H9 (cell line): ENCODE results near the gene AGBL3. TPM values are rescaled to one million over a fixed set of nuclear protein-coding genes. Genes with fewer than 3 reads are reported as not detected.

ENCODE experiments used
- DNase-seq: peaks from one replicate; pipeline ENCODE4 v3.0.0-alpha.2; 2017
- H2AFZ ChIP-seq: one replicate; pipeline ENCODE4 v1.6.1; 2013; ENCODE audit warnings: mild to moderate bottlenecking, low read length, control low read depth, moderate library complexity
- H2AK5ac ChIP-seq: 2 replicates; pipeline ENCODE4 v1.6.1; 2013; ENCODE audit warnings: low read length, control low read depth, mixed read lengths; ENCODE audit not compliant: insufficient read length
- H2BK120ac ChIP-seq: one replicate; pipeline ENCODE4 v1.6.1; 2013; ENCODE audit warnings: low read depth, mild to moderate bottlenecking, low read length, control low read depth, inconsistent platforms; ENCODE audit not compliant: poor library complexity, severe bottlenecking
- H2BK12ac ChIP-seq: 2 replicates; pipeline ENCODE4 v1.6.1; 2013; ENCODE audit warnings: low read length, control low read depth, mixed read lengths, low read depth; ENCODE audit not compliant: insufficient read length
- H2BK15ac ChIP-seq: 2 replicates; pipeline ENCODE4 v1.6.1; 2013; ENCODE audit warnings: low read depth, low read length, control low read depth
- H2BK20ac ChIP-seq: one replicate; pipeline ENCODE4 v1.6.1; 2013; ENCODE audit warnings: low read depth, mild to moderate bottlenecking, low read length, control low read depth, inconsistent platforms; ENCODE audit not compliant: poor library complexity, severe bottlenecking
- H2BK5ac ChIP-seq: 2 replicates; pipeline ENCODE4 v1.6.1; 2013; ENCODE audit warnings: low read length, control low read depth, mixed read lengths; ENCODE audit not compliant: insufficient read length
- H3K14ac ChIP-seq: 2 replicates; pipeline ENCODE4 v1.6.1; 2013; ENCODE audit warnings: low read length, control low read depth; ENCODE audit not compliant: insufficient read depth
- H3K18ac ChIP-seq: 2 replicates; pipeline ENCODE4 v1.6.1; 2013; ENCODE audit warnings: low read depth, mild to moderate bottlenecking, mixed read lengths, low read length, control low read depth; ENCODE audit not compliant: insufficient read length
- H3K23ac ChIP-seq: 2 replicates; pipeline ENCODE4 v1.6.1; 2013; ENCODE audit warnings: low read length, control low read depth, mixed read lengths, low read depth; ENCODE audit not compliant: insufficient read length
- H3K23me2 ChIP-seq: 2 replicates; pipeline ENCODE4 v1.6.1; 2013; ENCODE audit warnings: low read depth, mild to moderate bottlenecking, mixed read lengths, low read length, control low read depth; ENCODE audit not compliant: insufficient read length, poor library complexity, severe bottlenecking
- H3K27ac ChIP-seq: 2 replicates; pipeline ENCODE4 v1.5.1; 2013; ENCODE audit warnings: low read length, control low read depth, mixed read lengths, low read depth; ENCODE audit not compliant: insufficient read length
- H3K27me3 ChIP-seq: 2 replicates; pipeline ENCODE4 v1.6.1; 2013; ENCODE audit warnings: low read length, control low read depth, inconsistent platforms; ENCODE audit not compliant: insufficient read depth
- H3K4ac ChIP-seq: 2 replicates; pipeline ENCODE4 v1.6.1; 2013; ENCODE audit warnings: low read depth, mild to moderate bottlenecking, control low read depth, inconsistent platforms, low read length, moderate library complexity
- H3K4me1 ChIP-seq: 2 replicates; pipeline ENCODE4 v1.6.1; 2013; ENCODE audit warnings: low read length, control low read depth, inconsistent platforms; ENCODE audit not compliant: insufficient read depth
- H3K4me2 ChIP-seq: 2 replicates; pipeline ENCODE4 v1.6.1; 2013; ENCODE audit warnings: low read length, control low read depth, mixed read lengths; ENCODE audit not compliant: insufficient read length, insufficient read depth
- H3K56ac ChIP-seq: 2 replicates; pipeline ENCODE4 v1.6.1; 2013; ENCODE audit warnings: low read depth, mild to moderate bottlenecking, mixed read lengths, low read length, control low read depth; ENCODE audit not compliant: insufficient read length
- H3K79me1 ChIP-seq: 2 replicates; pipeline ENCODE4 v1.6.1; 2013; ENCODE audit warnings: low read depth, mild to moderate bottlenecking, moderate library complexity, low read length, control low read depth, inconsistent platforms; ENCODE audit not compliant: insufficient read depth, poor library complexity, severe bottlenecking
- H3K79me2 ChIP-seq: 2 replicates; pipeline ENCODE4 v1.6.1; 2013; ENCODE audit warnings: low read length, control low read depth, inconsistent platforms; ENCODE audit not compliant: insufficient read depth
- H3K9ac ChIP-seq: 2 replicates; pipeline ENCODE4 v1.6.1; 2013; ENCODE audit warnings: low read length, control low read depth, mixed read lengths; ENCODE audit not compliant: insufficient read length; ENCODE audit errors: extremely low read depth
- H3K9me3 ChIP-seq: one replicate; pipeline ENCODE4 v1.6.1; 2013; ENCODE audit warnings: low read depth, low read length, inconsistent platforms; ENCODE audit not compliant: control insufficient read depth
- H3T11ph ChIP-seq: one replicate; pipeline ENCODE4 v1.6.1; 2013; ENCODE audit warnings: mild to moderate bottlenecking, low read length, control low read depth, inconsistent platforms
- H4K20me1 ChIP-seq: one replicate; pipeline ENCODE4 v1.6.1; 2013; ENCODE audit not compliant: control insufficient read depth, insufficient read length, insufficient read depth
- H4K5ac ChIP-seq: 2 replicates; pipeline ENCODE4 v1.6.1; 2013; ENCODE audit warnings: low read depth, mild to moderate bottlenecking, mixed read lengths, low read length, control low read depth; ENCODE audit not compliant: insufficient read length
- H4K8ac ChIP-seq: replicated peaks from 2 replicates; pipeline ENCODE4 v1.6.1; 2013; ENCODE audit warnings: low read length, control low read depth, mixed read lengths, low read depth; ENCODE audit not compliant: insufficient read length
- H4K91ac ChIP-seq: 2 replicates; pipeline ENCODE4 v1.6.1; 2013; ENCODE audit warnings: low read depth, mild to moderate bottlenecking, moderate library complexity, mixed read lengths, low read length, control low read depth; ENCODE audit not compliant: insufficient read length
- H3K27ac Mint-ChIP-seq, 3 experiments: 2 replicates in 2 of 3; 3 replicates in 1 of 3; pipeline ENCODE4 v1.8.0; 2020 to 2021; ENCODE audit warnings: mixed read lengths in 3 of 3, mild to moderate bottlenecking in 1 of 3, moderate library complexity in 1 of 3
- H3K27me3 Mint-ChIP-seq: 2 replicates; pipeline ENCODE4 v1.8.0; 2021; ENCODE audit warnings: low read depth, mild to moderate bottlenecking, moderate library complexity, mixed read lengths
- H3K36me3 Mint-ChIP-seq, 3 experiments: 2 replicates in 2 of 3; 3 replicates in 1 of 3; pipeline ENCODE4 v1.8.0; 2020 to 2021; ENCODE audit warnings: low read depth in 3 of 3, mixed read lengths in 3 of 3; ENCODE audit not compliant: insufficient read depth in 1 of 3
- H3K4me1 Mint-ChIP-seq, 2 experiments: 2 replicates each; pipeline ENCODE4 v1.8.0; 2020; ENCODE audit warnings: mixed read lengths in 2 of 2
- H3K4me3 Mint-ChIP-seq, 2 experiments: 2 replicates in 1 of 2; 3 replicates in 1 of 2; pipeline ENCODE4 v1.8.0; 2020 to 2021; ENCODE audit warnings: mild to moderate bottlenecking in 2 of 2, mixed read lengths in 2 of 2, moderate library complexity in 1 of 2
- H3K9me3 Mint-ChIP-seq, 2 experiments: 2 replicates in 1 of 2; 3 replicates in 1 of 2; pipeline ENCODE4 v1.8.0; 2020; ENCODE audit warnings: mild to moderate bottlenecking in 2 of 2, mixed read lengths in 2 of 2, moderate library complexity in 1 of 2
- CTCF ChIP-seq: fragments of 200-600 bp; sonication (generic); conservative IDR thresholded peaks from 3 replicates; pipeline ENCODE4 v1.8.0; 2021; ENCODE audit warnings: antibody characterized with exemption, mild to moderate bottlenecking
- WGBS: extraction: QIAGEN DNeasy Blood & Tissue Kit; methylation state at CpG from one replicate; pipeline ENCODE4 v1.1.7; 2013; ENCODE audit warnings: missing lambda C conversion rate, low lambda C conversion rate, mixed read lengths; ENCODE audit not compliant: insufficient read length; ENCODE audit errors: extremely low coverage; 5-methylcytosine and 5-hydroxymethylcytosine counted together
- total RNA-seq: library from RNA; stranded (reverse); gene quantifications from 2 replicates; pipeline ENCODE4 v1.2.1, GENCODE V29; 2021

Gene AGBL3
- total RNA-seq, 1 experiment from 2014 or later = 2.4 TPM

- H3K4me3 Mint-ChIP-seq = no peak overlapping the region
- peaks cover 65 to 91% (median 89%) of the 10 kb centered on the region in 3 experiments for H3K36me3 Mint-ChIP-seq
- H2BK12ac ChIP-seq = no peak overlapping the region
- no peak overlapping the region for H3K23ac ChIP-seq
- no peak overlapping the region for H4K8ac ChIP-seq
- TF ChIP-seq CTCF = no peak
- no peak overlapping the region for H4K91ac ChIP-seq
- H3K79me2 ChIP-seq = no peaks in the 10 kb centered on the region
- peaks cover 4% of the 10 kb centered on the region; the same call in 1 of the 2 replicates for H3K4me1 ChIP-seq
- no peak overlapping the region for H4K5ac ChIP-seq
- no CpG with 5 or more reads among the region's 2 CpGs for WGBS
- no peaks in the 10 kb centered on the region for H3K79me1 ChIP-seq
- H3K27ac ChIP-seq = no peak overlapping the region
- no peaks in the 10 kb centered on the region for H3K9me3 ChIP-seq
- H3K9ac ChIP-seq = no peak overlapping the region
- no peak overlapping the region for H3K18ac ChIP-seq
- H2AFZ ChIP-seq = no peak overlapping the region
- H3K27ac Mint-ChIP-seq = no peak overlapping the region
- no peak overlapping the region for H2BK15ac ChIP-seq
- H3K9me3 Mint-ChIP-seq = peaks cover 24 to 34% of the 10 kb centered on the region in 2 experiments
- DNase-seq = no peak
- no peak overlapping the region for H3K4ac ChIP-seq
- H3K56ac ChIP-seq = no peak overlapping the region
- H3K4me1 Mint-ChIP-seq = peaks cover 12 to 21% of the 10 kb centered on the region in 2 experiments
- H3T11ph ChIP-seq = no peak overlapping the region
- H3K27me3 ChIP-seq = no peaks in the 10 kb centered on the region
- no peak overlapping the region for H2BK120ac ChIP-seq
- H3K23me2 ChIP-seq = no peaks in the 10 kb centered on the region
- no peaks in the 10 kb centered on the region; the same call in 1 of the 2 replicates for H3K27me3 Mint-ChIP-seq
- no peaks in the 10 kb centered on the region for H4K20me1 ChIP-seq
- no peak overlapping the region for H2BK20ac ChIP-seq
- no peak overlapping the region for H3K14ac ChIP-seq
- H2AK5ac ChIP-seq = no peak overlapping the region
- no peak overlapping the region for H2BK5ac ChIP-seq
- H3K4me2 ChIP-seq = no peak overlapping the region
Observed at GRCh38 chr7:135162382-135163001, 176.2 kb downstream of the AGBL3 start.
